Measurements from ENCODE around the gene ZNF444. TPM values are rescaled to one million over a fixed set of nuclear protein-coding genes. Genes with fewer than 3 reads are reported as not detected.

The ZNF444 gene
- total and polyA plus RNA-seq, 2 of the 4 experiments (the other 2 are of a cell fraction): 2.5 to 20.3 TPM

DNA sequence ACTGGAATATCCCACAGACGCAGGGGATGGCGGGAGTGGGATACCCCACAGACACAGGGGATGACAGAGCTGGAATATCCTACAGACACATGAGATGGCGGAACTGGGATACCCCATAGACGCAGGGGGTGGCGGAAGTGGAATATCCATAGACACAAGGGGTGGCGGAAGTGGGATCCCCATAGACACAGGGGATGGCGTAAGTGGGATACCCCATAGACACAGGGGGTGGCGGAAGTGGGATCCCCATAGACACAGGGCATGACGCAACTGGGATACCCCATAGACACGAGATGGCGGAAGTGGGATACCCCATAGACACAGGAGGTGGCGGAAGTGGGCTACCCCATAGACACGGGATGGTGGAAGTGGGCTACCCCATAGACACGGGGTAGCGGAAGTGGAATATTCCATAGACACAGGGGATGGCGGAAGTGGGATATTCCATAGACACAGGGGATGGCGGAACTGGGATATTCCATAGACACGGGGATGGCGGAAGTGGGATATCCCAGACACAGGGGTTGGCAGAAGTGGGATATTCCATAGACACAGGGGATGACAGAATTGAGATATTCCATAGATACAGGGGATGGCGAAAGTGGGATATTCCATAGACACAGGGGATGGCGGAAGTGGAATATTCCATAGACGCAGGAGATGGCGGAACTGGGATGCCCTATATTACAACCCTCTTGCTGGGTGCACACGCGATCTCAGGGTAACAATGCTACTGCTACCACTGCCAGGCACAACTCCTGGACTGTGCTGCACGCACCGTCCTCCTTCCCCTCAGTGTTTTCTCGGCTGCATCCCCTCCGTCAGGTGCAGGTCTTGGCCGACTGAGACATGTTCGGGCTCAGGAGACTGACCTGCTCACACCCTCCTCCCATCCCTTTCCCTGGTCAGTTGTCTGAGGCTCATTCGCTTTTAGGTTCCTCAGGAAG, 48.1 kb upstream of the ZNF444 start:
- no peak for DNase-seq
- dilution Hi-C loops (cut with HindIII; ENCODE audit: low sequenced_read_pairs, unreplicated experiment) (no loop called here), in situ Hi-C loops (cut with MboI; ENCODE audit: low sequenced_read_pairs) (no loop called here), intact Hi-C loops (cut with micrococcal nuclease) (no loop called here)
- no peak overlapping the region for H3K4me2 ChIP-seq (ENCODE audit: low read depth, low read length)
- no peak overlapping the region for H3K9ac ChIP-seq (ENCODE audit: low read depth, low read length)
- no peak overlapping the region for H3K14ac ChIP-seq (replicated peaks; ENCODE audit: low read depth, low read length)
- peaks cover 11% of the 10 kb centered on the region for H3K9me3 ChIP-seq (ENCODE audit: control insufficient read depth, insufficient read depth, low read length)
- no peak overlapping the region for H3K56ac ChIP-seq (ENCODE audit: extremely low read depth, insufficient read depth, low read length)
- no peak overlapping the region for H3K4ac ChIP-seq (ENCODE audit: low read depth, low read length)
- H2BK5ac ChIP-seq (ENCODE audit: low read depth, low read length, poor library complexity, severe bottlenecking): no peak overlapping the region
- 100% methylated on average over 8 of the region's 32 CpGs; no CpG with 5 or more reads in 1 of the 2 experiments for WGBS, 2 experiments (ENCODE audit: extremely low coverage in 2 of 2, insufficient read length in 1 of 2)
- ChIA-PET CTCF (no interaction called here), POLR2A (ENCODE audit: unreplicated experiment) (no interaction called here)
- peaks cover 25 to 62% of the 10 kb centered on the region in 2 experiments for H3K79me1 ChIP-seq (ENCODE audit: low read depth in 1 of 2, low read length in 2 of 2)
- no peak overlapping the region for H2BK15ac ChIP-seq (ENCODE audit: low read depth, low read length)
- H3K9me1 ChIP-seq (ENCODE audit: insufficient read depth, low read length): no peaks in the 10 kb centered on the region
- no peak overlapping the region for H3K23ac ChIP-seq (ENCODE audit: low read depth, low read length)
- no peak overlapping the region for H3K27ac ChIP-seq (ENCODE audit: insufficient read depth, low read length)
- peaks cover 52% of the 10 kb centered on the region for H4K20me1 ChIP-seq (ENCODE audit: insufficient read depth, low read length)
- no peak overlapping the region for H2BK120ac ChIP-seq (ENCODE audit: low read depth, low read length)
- H3K4me3 ChIP-seq (ENCODE audit: insufficient read depth, low read depth, low read length): no peak overlapping the region
- H3K36me3 ChIP-seq (ENCODE audit: control insufficient read depth, insufficient read depth, low read length): peaks cover 44% of the 10 kb centered on the region
- no peak overlapping the region for H2BK20ac ChIP-seq (ENCODE audit: low read depth, low read length)
- no peak overlapping the region for H4K91ac ChIP-seq (ENCODE audit: insufficient read depth, low read depth, low read length)
- peaks cover 3% of the 10 kb centered on the region; the same call in 1 of the 2 replicates for H3K4me1 ChIP-seq (ENCODE audit: control insufficient read depth, insufficient read depth, low read length)
- H3K27me3 ChIP-seq (ENCODE audit: control insufficient read depth, insufficient read depth, low read length): no peaks in the 10 kb centered on the region
- H4K5ac ChIP-seq (ENCODE audit: low read depth, low read length): no peak overlapping the region
- H2AK5ac ChIP-seq (ENCODE audit: low read depth, low read length): no peak overlapping the region
- H4K8ac ChIP-seq (ENCODE audit: low read depth in 2 of 2, low read length in 2 of 2): no peak overlapping the region
- H3K18ac ChIP-seq (ENCODE audit: low read depth, low read length): no peak overlapping the region
- no TSS peak for BruUV-seq (replicated peaks)
- H2AK9ac ChIP-seq (replicated peaks; ENCODE audit: low read depth, low read length, poor library complexity): no peak overlapping the region
- ATAC-seq (ENCODE audit: low read depth): no peak
- no peak overlapping the region for H2AFZ ChIP-seq (replicated peaks; ENCODE audit: low read length, poor library complexity)
- TF ChIP-seq MAFK (IDR thresholded peaks at IDR 0.05; ENCODE audit: low read depth, low read length) (no peak), CEBPB (IDR thresholded peaks at IDR 0.05; ENCODE audit: low read depth, low read length) (no peak), MAZ (IDR thresholded peaks at IDR 0.05; ENCODE audit: borderline replicate concordance, low read depth, low read length) (no peak), NFE2L2 (IDR thresholded peaks at IDR 0.05; ENCODE audit: low read depth, low read length) (no peak), RFX5 (IDR thresholded peaks at IDR 0.05; ENCODE audit: low read depth, low read length) (no peak), SMC3 (IDR thresholded peaks at IDR 0.05; ENCODE audit: low read depth, low read length) (no peak), MXI1 (IDR thresholded peaks at IDR 0.05; ENCODE audit: borderline replicate concordance, low read depth, low read length) (no peak), POLR2A (IDR thresholded peaks at IDR 0.05; ENCODE audit: low read depth, low read length) (no peak), BHLHE40 (IDR thresholded peaks at IDR 0.05; ENCODE audit: low read depth, low read length) (no peak), CHD1 (IDR thresholded peaks at IDR 0.05; ENCODE audit: low read depth, low read length) (no peak), RAD21 (IDR thresholded peaks at IDR 0.05; ENCODE audit: low read length) (no peak), RCOR1 (IDR thresholded peaks at IDR 0.05; ENCODE audit: insufficient replicate concordance, low read length) (no peak), FOS (IDR thresholded peaks at IDR 0.05; ENCODE audit: low read depth, low read length) (no peak)
- TF ChIP-seq, protein P1, sequence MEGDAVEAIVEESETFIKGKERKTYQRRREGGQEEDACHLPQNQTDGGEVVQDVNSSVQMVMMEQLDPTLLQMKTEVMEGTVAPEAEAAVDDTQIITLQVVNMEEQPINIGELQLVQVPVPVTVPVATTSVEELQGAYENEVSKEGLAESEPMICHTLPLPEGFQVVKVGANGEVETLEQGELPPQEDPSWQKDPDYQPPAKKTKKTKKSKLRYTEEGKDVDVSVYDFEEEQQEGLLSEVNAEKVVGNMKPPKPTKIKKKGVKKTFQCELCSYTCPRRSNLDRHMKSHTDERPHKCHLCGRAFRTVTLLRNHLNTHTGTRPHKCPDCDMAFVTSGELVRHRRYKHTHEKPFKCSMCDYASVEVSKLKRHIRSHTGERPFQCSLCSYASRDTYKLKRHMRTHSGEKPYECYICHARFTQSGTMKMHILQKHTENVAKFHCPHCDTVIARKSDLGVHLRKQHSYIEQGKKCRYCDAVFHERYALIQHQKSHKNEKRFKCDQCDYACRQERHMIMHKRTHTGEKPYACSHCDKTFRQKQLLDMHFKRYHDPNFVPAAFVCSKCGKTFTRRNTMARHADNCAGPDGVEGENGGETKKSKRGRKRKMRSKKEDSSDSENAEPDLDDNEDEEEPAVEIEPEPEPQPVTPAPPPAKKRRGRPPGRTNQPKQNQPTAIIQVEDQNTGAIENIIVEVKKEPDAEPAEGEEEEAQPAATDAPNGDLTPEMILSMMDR (conservative IDR thresholded peaks at IDR 0.05; ENCODE audit: low read depth, low read length): no peak
- TF ChIP-seq, protein P2, sequence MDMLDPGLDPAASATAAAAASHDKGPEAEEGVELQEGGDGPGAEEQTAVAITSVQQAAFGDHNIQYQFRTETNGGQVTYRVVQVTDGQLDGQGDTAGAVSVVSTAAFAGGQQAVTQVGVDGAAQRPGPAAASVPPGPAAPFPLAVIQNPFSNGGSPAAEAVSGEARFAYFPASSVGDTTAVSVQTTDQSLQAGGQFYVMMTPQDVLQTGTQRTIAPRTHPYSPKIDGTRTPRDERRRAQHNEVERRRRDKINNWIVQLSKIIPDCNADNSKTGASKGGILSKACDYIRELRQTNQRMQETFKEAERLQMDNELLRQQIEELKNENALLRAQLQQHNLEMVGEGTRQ (IDR thresholded peaks at IDR 0.05; ENCODE audit: low read depth, low read length): no peak
